HG03135 (cell line): ENCODE measurements around the gene OLIG2.

ENCODE experiments used
- ATAC-seq: cut with Tn5 transposase; IDR thresholded peaks from one replicate; pipeline ENCODE4 v1.9.1; 2021; ENCODE audit warnings: mild to moderate bottlenecking, moderate library complexity; ENCODE audit not compliant: unreplicated experiment

OLIG2 gene

DNA sequence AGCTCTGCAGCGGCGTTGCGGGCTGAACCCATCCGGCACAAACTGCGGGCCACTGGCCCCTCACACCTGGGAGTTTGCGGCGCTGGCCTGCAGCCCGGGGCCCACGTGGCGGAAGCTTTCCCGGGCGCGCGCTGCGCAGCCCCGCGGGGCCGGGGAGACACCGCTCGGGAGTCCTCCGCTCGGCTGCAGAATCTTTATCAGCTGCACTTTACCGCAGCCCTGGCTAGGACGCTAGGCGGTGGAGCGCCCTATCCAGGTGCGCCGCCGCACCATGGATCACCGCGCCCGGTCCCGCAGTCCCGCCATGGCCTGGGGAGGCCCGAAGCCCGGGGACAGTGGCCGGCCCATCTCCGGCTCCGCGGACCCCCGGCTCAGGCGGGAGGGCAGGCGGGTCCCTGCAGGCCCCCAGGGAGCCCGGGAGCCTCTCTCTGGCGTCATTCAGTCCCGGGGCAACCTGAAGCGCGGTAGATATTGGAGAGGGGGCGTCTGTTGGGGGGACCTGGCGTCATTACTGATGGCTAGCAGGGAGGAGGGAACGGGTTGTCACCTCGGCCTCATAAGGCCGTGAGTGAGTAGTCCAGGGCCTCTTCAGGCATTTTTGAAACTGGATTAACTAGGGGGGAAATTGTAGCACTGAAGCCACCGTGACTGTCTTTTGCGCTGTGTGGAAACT lies 5.7 kb upstream of the OLIG2 start:
- no peak for ATAC-seq

DNA sequence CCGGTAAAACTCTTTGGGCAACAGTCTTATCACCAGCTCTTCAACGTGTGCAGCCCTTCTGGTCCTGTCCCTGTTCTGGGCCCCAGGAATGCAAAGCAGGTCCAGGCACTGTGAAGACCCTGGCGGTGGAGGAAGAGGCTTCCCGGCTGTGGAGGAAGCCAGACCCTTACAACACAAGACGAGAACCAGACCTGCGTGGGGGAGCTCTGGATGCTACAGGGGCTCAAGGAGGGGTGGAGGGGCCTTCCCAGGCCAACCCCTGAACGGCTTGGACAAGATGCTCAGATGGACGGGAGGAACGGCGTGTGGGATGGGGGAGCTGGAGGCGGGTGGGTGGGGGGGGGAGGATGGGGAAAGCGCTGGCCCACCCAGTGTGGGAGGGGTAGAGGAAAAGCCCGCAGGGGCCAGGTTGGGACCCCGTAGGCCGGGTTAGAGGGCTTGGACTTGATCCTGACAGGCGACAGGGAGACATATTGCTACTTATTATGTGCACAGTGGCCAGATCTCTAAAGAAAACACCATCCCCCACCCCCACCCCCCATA lies 5.1 kb upstream of the OLIG2 start:
- ATAC-seq, result no peak

DNA sequence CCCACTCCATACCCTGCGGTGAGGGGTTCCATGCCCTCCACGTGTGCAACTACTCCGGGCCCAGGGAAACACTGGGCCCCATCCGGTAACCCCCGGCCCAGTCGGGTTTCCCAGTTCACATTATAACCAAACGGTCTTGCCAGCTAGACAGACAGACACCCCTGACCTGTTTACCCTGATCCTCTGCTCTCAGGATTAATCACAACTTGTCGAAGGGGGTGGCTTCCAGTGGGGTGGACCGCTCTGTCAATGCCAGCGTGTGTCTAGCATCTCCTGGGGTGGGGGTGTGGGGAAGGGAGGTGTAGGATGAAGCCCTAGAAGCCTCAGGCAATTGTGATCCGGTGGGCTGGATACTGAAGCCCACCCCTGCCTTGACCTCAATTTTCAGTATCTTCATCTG lies 4.6 kb upstream of the OLIG2 start:
- ATAC-seq, result no peak

DNA sequence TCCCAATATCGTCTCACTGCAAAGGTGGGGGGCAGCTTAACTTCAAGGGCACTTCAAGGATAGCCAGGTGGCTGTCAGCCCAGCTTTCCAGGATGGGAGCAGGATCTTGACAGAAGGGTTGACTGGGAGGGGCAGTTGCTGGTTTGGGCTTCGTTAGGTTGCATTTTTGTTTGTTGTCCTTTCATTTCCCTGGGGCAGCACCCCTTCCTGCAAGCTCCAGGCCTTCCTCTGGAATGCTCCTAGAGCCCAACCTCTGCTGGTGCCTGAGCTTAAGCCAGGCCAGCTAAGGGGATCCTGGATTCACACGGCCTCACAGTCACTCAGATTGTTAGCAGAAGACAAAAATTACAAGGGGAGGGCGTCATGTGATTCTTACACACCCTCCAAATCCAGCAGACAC lies 4.1 kb upstream of the OLIG2 start:
- ATAC-seq, result no peak

DNA sequence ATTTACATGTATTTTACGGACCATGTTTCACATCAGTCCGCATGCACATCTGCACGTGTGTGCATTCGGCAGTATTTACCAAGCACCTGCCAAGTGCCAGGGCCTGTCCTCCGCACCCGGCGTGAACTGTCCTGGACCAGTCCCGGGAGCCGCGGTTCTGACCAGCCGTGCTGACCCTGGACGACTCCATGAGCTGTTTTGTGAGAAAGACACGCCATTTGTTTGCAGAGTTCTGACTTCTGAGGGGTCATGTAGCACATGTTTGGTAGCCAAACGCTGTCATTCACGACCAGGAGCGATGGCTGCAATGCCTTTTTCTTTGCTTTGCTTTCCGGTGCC lies 3.3 kb upstream of the OLIG2 start:
- no peak for ATAC-seq

DNA sequence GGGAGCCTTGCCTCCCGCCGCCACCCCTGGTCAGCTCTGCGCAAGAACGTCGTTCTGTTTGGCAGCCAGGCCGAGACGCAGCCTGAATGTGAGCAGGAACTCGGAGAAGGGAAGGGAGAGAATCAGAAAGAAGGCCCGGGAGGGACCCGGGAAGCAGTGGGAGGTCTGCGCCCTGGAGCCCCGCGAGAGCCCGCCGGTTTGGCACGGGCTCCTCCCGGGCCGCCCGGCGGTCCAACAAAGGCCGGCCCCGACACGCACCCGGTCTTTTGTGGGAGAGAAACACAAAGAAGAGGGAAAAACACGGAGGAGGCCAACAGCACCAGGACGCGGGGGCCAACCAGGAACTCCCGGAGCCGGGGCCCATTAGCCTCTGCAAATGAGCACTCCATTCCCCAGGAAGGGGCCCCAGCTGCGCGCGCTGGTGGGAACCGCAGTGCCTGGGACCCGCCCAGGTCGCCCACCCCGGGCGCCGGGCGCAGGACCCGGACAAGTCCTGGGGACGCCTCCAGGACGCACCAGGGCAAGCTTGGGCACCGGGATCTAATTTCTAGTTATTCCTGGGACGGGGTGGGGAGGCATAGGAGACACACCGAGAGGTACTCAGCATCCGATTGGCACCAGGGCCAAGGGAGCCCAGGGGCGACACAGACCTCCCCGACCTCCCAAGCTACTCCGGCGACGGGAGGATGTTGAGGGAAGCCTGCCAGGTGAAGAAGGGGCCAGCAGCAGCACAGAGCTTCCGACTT lies 2.7 kb upstream of the OLIG2 start:
- no peak for ATAC-seq

DNA sequence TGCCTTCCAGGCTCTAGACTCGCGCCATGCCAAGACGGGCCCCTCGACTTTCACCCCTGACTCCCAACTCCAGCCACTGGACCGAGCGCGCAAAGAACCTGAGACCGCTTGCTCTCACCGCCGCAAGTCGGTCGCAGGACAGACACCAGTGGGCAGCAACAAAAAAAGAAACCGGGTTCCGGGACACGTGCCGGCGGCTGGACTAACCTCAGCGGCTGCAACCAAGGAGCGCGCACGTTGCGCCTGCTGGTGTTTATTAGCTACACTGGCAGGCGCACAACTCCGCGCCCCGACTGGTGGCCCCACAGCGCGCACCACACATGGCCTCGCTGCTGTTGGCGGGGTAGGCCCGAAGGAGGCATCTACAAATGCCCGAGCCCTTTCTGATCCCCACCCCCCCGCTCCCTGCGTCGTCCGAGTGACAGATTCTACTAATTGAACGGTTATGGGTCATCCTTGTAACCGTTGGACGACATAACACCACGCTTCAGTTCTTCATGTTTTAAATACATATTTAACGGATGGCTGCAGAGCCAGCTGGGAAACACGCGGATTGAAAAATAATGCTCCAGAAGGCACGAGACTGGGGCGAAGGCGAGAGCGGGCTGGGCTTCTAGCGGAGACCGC lies 2.0 kb upstream of the OLIG2 start:
- no peak for ATAC-seq

DNA sequence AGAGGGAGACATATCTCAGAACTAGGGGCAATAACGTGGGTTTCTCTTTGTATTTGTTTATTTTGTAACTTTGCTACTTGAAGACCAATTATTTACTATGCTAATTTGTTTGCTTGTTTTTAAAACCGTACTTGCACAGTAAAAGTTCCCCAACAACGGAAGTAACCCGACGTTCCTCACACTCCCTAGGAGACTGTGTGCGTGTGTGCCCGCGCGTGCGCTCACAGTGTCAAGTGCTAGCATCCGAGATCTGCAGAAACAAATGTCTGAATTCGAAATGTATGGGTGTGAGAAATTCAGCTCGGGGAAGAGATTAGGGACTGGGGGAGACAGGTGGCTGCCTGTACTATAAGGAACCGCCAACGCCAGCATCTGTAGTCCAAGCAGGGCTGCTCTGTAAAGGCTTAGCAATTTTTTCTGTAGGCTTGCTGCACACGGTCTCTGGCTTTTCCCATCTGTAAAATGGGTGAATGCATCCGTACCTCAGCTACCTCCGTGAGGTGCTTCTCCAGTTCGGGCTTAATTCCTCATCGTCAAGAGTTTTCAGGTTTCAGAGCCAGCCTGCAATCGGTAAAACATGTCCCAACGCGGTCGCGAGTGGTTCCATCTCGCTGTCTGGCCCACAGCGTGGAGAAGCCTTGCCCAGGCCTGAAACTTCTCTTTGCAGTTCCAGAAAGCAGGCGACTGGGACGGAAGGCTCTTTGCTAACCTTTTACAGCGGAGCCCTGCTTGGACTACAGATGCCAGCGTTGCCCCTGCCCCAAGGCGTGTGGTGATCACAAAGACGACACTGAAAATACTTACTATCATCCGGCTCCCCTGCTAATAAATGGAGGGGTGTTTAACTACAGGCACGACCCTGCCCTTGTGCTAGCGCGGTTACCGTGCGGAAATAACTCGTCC lies 1.3 kb upstream of the OLIG2 start:
- ATAC-seq, result no peak

DNA sequence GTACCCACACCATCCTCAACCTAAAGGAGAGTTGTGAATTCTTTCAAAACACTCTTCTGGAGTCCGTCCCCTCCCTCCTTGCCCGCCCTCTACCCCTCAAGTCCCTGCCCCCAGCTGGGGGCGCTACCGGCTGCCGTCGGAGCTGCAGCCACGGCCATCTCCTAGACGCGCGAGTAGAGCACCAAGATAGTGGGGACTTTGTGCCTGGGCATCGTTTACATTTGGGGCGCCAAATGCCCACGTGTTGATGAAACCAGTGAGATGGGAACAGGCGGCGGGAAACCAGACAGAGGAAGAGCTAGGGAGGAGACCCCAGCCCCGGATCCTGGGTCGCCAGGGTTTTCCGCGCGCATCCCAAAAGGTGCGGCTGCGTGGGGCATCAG lies 638 bp upstream of the OLIG2 start:
- ATAC-seq, result no peak

DNA sequence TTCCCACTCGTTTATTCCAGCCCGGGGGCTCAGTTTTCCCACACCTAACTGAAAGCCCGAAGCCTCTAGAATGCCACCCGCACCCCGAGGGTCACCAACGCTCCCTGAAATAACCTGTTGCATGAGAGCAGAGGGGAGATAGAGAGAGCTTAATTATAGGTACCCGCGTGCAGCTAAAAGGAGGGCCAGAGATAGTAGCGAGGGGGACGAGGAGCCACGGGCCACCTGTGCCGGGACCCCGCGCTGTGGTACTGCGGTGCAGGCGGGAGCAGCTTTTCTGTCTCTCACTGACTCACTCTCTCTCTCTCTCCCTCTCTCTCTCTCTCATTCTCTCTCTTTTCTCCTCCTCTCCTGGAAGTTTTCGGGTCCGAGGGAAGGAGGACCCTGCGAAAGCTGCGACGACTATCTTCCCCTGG lies 716 bp downstream of the OLIG2 start:
- no peak for ATAC-seq

DNA sequence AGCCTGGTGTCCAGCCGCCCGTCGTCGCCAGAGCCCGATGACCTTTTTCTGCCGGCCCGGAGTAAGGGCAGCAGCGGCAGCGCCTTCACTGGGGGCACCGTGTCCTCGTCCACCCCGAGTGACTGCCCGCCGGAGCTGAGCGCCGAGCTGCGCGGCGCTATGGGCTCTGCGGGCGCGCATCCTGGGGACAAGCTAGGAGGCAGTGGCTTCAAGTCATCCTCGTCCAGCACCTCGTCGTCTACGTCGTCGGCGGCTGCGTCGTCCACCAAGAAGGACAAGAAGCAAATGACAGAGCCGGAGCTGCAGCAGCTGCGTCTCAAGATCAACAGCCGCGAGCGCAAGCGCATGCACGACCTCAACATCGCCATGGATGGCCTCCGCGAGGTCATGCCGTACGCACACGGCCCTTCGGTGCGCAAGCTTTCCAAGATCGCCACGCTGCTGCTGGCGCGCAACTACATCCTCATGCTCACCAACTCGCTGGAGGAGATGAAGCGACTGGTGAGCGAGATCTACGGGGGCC lies 1.2 kb downstream of the OLIG2 start:
- ATAC-seq, result no peak

DNA sequence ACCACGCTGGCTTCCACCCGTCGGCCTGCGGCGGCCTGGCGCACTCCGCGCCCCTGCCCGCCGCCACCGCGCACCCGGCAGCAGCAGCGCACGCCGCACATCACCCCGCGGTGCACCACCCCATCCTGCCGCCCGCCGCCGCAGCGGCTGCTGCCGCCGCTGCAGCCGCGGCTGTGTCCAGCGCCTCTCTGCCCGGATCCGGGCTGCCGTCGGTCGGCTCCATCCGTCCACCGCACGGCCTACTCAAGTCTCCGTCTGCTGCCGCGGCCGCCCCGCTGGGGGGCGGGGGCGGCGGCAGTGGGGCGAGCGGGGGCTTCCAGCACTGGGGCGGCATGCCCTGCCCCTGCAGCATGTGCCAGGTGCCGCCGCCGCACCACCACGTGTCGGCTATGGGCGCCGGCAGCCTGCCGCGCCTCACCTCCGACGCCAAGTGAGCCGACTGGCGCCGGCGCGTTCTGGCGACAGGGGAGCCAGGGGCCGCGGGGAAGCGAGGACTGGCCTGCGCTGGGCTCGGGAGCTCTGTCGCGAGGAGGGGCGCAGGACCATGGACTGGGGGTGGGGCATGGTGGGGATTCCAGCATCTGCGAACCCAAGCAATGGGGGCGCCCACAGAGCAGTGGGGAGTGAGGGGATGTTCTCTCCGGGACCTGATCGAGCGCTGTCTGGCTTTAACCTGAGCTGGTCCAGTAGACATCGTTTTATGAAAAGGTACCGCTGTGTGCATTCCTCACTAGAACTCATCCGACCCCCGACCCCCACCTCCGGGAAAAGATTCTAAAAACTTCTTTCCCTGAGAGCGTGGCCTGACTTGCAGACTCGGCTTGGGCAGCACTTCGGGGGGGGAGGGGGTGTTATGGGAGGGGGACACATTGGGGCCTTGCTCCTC lies 1.9 kb downstream of the OLIG2 start:
- ATAC-seq, result no peak

DNA sequence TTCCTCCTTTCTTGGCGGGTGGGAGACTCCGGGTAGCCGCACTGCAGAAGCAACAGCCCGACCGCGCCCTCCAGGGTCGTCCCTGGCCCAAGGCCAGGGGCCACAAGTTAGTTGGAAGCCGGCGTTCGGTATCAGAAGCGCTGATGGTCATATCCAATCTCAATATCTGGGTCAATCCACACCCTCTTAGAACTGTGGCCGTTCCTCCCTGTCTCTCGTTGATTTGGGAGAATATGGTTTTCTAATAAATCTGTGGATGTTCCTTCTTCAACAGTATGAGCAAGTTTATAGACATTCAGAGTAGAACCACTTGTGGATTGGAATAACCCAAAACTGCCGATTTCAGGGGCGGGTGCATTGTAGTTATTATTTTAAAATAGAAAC lies 2.5 kb downstream of the OLIG2 start:
- no peak for ATAC-seq

DNA sequence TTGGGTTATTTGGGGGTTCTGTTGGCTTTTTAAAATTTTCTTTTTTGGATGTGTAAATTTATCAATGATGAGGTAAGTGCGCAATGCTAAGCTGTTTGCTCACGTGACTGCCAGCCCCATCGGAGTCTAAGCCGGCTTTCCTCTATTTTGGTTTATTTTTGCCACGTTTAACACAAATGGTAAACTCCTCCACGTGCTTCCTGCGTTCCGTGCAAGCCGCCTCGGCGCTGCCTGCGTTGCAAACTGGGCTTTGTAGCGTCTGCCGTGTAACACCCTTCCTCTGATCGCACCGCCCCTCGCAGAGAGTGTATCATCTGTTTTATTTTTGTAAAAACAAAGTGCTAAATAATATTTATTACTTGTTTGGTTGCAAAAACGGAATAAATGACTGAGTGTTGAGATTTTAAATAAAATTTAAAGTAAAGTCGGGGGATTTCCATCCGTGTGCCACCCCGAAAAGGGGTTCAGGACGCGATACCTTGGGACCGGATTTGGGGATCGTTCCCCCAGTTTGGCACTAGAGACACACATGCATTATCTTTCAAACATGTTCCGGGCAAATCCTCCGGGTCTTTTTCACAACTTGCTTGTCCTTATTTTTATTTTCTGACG lies 3.1 kb downstream of the OLIG2 start:
- ATAC-seq, result no peak

DNA sequence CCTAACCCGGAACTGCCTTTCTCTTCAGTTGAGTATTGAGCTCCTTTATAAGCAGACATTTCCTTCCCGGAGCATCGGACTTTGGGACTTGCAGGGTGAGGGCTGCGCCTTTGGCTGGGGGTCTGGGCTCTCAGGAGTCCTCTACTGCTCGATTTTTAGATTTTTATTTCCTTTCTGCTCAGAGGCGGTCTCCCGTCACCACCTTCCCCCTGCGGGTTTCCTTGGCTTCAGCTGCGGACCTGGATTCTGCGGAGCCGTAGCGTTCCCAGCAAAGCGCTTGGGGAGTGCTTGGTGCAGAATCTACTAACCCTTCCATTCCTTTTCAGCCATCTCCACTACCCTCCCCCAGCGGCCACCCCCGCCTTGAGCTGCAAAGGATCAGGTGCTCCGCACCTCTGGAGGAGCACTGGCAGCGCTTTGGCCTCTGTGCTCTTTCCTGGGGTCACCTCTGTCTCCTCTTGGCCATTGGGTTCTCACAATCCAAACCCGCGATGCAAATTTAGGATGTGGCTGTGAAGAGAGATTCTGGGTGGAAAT lies 3.7 kb downstream of the OLIG2 start:
- ATAC-seq, result no peak

DNA sequence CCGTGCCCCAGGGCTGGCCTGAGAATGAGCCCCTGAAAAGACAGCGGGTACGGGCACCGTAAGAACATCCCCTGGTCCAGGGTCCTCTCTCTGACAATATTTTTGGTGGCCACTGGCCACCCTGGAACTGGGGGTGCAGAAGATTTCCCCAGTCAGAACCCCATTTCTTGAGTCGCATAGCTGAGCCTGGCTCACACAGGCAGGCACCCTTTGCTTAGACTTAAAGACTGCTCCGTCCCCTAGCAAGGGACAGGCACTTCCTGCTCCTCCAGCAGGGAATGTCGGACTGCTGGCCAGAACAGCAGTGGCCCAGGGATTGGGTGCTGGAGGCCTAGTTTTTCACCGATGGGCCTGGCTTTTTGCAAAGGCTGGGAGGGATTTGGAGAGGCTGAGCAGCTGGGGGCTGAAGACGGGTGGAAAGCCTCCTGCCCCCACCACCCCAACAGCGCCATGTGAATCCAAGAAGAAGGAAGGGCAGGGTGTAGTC lies 4.3 kb downstream of the OLIG2 start:
- ATAC-seq, result no peak

DNA sequence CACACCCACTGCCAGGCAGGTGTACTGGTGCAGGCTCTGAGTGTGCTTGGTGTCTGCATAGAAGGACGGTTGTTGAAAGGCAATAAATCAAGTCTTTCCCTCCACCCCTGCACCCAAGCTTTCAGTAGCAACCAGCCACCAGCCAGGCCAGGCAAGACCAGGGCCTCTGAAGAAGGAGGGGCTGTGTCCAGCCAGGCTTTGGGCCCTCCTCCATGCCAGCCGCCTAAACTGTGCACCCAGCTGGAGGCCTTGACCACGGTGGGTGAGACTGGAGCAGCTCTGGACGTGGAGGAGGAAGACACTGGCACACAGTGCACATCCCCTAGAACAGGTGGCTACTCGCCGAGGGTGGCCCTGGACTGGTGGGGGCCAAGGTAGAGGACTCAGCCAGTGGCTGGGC lies 4.9 kb downstream of the OLIG2 start:
- no peak for ATAC-seq

DNA sequence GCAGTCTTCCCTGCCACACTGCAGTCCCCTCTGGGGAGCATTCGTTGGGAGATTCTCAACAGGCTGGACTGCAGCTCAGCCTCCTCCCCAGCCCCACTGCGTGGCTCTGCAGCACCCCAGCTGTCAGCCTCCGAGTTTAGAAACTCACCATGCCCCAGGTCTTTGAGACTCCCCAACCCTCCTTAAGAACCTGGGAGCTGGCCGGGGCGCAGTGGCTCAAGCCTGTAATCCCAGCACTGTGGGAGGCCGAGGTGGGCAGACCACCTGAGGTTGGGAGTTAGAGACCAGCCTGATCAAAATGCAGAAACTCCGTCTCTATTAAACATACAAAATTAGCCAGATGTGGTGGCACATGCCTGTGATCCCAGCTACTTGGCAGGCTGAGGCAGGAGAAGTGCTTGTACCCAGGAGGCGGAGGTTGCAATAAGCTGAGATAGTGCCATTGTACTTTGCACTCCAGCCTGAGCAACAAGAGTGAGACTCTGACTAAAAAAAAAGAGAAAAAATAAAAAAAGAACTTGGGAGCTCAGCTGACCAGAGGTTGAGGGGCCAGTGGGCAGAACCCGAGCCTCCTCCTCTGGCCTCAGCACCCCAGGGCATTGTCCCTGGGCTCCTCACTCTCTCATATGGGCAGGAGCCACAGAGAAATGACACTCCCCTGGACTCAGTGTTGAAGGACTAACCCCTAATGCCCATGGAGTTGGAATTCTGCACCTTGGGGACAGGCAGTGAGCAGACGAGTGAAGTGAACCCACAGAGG lies 5.6 kb downstream of the OLIG2 start:
- ATAC-seq, result no peak
